ENCODE data around the gene ABCA1.

DNA sequence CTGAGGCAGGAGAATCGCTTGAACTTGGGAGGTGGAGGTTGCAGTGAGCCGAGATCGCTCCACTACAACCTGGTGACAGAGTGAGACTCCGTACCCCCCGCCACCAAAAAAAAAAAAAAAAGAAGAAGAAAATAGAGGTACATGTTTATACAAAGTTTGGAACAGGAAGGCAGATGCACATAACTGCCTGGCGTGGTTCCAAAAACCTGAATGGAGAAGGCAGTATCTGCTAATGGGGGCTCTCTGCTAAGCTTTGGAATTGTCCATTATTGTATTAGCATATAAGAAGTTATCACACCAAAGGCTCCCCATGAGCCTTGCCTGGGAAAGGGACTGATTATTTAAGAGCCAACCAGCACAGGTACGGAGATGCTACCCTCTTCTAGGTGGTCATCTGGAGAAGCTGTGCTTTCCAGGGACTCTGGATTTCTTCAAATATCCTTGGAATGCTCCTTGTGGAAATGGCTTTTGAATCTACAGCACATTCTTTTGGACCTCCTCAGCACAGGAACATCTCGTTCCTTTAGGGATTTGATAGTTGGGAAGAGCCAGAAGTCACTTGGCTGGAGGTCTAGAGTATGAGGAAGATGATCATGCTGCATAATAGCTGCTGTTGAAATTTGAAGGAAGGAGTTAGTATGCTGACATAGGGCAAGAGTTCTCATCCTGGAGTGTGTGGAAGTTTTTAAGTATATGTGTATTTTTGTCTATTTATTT is 42.5 kb upstream of the ABCA1 start:
- TF ChIP-seq, protein P1, sequence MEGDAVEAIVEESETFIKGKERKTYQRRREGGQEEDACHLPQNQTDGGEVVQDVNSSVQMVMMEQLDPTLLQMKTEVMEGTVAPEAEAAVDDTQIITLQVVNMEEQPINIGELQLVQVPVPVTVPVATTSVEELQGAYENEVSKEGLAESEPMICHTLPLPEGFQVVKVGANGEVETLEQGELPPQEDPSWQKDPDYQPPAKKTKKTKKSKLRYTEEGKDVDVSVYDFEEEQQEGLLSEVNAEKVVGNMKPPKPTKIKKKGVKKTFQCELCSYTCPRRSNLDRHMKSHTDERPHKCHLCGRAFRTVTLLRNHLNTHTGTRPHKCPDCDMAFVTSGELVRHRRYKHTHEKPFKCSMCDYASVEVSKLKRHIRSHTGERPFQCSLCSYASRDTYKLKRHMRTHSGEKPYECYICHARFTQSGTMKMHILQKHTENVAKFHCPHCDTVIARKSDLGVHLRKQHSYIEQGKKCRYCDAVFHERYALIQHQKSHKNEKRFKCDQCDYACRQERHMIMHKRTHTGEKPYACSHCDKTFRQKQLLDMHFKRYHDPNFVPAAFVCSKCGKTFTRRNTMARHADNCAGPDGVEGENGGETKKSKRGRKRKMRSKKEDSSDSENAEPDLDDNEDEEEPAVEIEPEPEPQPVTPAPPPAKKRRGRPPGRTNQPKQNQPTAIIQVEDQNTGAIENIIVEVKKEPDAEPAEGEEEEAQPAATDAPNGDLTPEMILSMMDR (conservative IDR thresholded peaks at IDR 0.05; ENCODE audit: low read length), result no peak
- TF ChIP-seq EZH2phosphoT487 (IDR thresholded peaks at IDR 0.05; ENCODE audit: borderline replicate concordance, low read depth, low read length), result no peak
